NCI-H446 (cell line): ENCODE measurements around the gene SPR.

Source experiments
- DNase-seq, 2 experiments: peaks; one replicate each; lab custom pipeline; 2025; lab: John Stamatoyannopoulos, UW

Gene SPR

GRCh38 chr2:72887032-72887739, at the start of gene SPR:
Gene SPR (plus strand): TSS chr2:72887408. CDS start chr2:72887433, 25 bp downstream.
- DNase-seq = peak; percentile 40 to 67

DNA sequence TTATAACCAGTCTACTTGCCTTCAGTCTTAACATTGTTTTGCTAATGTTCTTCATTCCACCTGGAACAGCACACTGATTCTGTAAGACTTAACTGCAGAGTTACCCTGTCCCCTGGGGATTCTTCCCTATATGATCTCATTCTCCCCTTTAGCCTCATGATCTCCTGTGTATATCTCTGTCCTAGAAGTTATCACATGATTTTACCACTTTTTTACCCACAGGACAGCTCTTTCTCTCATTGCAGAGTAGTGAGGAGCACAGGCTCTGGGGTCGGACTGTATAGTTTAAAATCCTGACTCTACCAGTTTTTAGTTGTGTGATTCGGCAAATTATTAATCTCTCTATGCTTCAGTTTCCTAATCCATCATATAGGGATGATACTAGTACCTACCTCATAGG, 47.1 kb upstream of the SPR start:
- DNase-seq = no peak

DNA sequence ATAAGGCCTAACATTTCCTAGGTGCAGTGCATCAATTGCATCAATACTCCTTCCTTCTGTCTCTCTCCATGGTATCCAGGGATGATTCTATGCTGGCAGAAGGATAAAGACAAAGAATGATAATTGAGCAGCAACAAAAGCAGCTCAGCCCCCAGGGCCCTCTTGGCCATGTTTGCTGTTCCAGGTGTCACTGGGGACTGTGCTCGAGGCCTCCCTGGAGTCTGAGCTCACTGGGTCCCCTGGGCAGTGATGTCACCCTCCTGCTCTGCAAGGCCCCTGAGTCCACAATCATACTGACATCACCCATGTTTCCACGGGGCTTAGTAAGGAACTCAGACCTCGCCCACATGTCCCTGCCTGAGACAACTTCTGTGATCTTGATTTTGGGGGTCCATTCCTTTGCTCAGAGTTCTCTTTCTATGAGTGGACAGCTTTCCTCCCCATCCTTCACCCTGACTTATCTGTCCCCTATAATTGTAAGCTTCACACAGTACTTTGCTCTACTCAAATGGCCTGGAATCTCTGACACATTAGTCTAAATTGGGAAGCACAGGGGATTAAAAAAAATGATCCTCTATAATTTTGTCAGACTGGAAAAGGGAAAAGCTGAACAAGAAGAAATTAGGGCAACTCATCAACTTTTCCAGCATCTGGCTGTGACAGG, 45.6 kb upstream of the SPR start:
- no peak for DNase-seq

GRCh38 chr2:72843301-72843700, 43.9 kb upstream of the SPR start:
- no peak for DNase-seq

GRCh38 chr2:72846171-72847095, 40.8 kb upstream of the SPR start:
- no peak for DNase-seq

DNA sequence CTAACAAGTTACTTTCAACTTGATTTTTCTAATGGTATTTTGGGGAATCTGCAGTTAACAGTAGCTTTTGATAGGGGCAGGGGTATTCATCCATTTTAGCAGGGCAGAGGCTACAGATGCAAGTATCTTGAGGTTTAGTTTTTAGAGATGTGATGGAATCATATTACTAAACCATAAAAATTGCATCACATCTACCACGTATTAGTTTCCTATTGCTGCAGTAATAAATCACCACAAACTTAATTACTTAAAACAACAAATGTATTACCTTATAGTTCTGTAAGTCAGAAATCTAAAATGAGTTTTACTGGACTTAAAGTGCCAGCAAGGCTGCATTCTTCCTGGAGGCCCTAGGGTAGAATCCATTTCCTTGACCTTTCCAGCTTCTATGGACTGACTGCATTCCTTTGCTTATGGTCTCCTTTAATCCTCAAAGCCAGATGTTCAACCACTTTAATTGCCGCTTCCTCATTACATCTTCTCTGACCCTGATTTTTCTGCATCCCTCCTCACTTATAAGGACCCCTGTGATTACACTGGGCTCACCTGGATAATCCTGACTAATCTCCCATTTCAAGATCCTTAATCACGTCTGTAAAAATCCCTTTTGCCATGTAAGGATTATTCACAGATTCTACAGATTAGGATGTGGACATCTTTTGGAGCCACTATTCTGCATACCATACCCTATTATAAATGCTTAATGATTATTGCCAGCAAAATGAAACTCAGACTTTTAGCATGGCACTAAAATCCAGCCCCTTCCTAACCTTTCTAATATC, 39.5 kb upstream of the SPR start:
- no peak for DNase-seq

DNA sequence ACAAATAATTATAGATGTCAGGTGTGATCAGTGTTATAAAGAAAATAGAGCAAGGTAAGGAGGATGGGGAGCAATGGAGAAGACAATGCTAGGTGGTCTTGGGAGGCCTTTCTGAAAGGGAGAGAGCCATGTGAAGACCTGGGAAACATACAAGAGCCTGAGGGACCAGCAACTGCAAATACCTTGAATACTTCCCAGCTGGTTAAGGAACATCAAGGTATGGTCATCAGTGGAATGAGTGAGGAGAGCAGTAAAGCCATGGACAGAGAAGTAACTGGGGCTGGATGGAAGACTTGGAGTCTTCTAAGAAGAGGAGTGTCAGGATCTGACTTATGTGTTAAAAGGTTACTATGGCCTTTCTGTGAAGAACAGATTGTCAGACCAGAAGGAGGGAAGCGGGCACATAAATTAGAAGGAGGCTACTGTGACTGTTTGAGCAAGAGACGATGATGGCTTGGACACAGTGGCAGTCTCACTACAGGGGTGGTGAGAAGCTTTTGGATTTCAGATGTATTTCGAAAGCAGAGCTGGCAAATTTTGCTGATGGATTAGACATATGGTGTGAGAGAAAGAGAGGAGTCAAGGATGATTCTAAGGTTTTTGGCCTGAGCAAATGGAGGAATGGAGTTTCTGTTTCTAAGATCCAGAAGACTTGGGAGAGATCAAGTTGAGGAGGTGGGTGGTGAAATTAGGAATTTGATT, 38.6 kb upstream of the SPR start:
- no peak for DNase-seq

DNA sequence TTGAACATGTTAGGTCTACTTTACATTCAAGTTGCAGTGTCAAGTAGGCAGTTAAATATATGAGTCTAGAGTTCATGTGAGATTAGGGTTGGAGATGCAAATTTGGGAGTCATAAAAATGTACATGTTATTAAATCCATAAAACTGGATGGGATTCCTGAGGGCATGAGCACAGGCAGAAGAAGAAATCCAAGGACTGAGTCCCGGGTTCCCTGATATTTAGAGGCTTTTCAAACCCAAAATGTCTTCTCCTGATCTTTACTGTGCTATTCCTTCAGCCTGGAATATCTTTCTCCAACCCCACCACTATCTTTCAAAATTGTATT, 38.1 kb upstream of the SPR start:
- DNase-seq = no peak

- no peak for DNase-seq
Observed at GRCh38 chr2:72851333-72851732, 35.9 kb upstream of the SPR start.

- peak; percentile 9 to 49 for DNase-seq
Observed at GRCh38 chr2:72859831-72860262, 27.4 kb upstream of the SPR start.

GRCh38 chr2:72862239-72862988, 24.8 kb upstream of the SPR start:
- DNase-seq = peak; percentile 80 to 90

- no peak for DNase-seq
Observed at GRCh38 chr2:72863046-72863445, 24.2 kb upstream of the SPR start.

DNA sequence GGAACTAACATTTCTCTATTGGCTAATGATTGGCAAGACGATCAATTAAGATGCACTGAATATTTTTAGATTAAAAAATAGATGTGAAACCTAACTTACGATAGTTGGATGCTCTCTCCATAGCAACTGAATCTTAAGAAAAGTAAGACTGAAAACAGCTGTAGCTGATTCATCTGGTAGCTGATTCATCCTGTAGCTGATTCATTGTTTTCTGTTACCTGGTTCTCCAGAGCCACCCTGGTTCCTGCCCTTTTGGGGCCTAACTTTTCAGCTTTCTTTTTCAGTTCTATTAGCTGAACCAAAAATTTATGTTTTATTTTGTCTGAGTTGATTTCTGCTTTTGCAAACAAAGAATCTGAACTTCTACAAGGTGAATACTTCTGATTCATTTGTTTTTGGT, 22.7 kb upstream of the SPR start:
- no peak for DNase-seq

- DNase-seq = no peak
Observed at GRCh38 chr2:72871060-72871459, 16.1 kb upstream of the SPR start.

GRCh38 chr2:72871880-72872279, 15.3 kb upstream of the SPR start:
- no peak for DNase-seq

GRCh38 chr2:72883356-72883962, 3.7 kb upstream of the SPR start:
- DNase-seq = no peak

DNA sequence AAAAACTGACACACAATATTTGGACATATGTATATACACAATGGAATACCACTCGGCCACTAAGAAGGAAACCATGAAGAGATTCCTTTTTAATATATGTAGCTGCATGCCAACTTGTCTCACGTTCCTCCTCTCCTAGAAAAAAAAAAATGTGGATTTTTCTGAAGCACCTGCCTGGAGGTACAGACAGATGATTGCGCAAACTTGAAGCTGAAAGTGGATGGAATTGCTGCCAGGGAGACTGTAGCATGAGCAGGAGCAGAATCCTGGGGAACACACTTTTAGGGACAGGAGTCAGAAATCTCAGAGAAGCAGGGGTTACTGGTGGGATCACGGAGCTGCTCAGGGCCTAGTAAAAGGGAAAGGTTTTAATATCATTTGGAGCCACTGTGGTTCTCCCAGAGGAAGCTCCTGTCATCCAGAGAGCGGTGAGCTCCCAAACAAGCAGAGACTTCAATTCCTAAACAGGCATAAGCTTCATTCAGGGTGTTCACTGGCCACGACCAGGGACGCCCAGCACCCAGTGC, 640 bp upstream of the SPR start:
- DNase-seq = no peak

DNA sequence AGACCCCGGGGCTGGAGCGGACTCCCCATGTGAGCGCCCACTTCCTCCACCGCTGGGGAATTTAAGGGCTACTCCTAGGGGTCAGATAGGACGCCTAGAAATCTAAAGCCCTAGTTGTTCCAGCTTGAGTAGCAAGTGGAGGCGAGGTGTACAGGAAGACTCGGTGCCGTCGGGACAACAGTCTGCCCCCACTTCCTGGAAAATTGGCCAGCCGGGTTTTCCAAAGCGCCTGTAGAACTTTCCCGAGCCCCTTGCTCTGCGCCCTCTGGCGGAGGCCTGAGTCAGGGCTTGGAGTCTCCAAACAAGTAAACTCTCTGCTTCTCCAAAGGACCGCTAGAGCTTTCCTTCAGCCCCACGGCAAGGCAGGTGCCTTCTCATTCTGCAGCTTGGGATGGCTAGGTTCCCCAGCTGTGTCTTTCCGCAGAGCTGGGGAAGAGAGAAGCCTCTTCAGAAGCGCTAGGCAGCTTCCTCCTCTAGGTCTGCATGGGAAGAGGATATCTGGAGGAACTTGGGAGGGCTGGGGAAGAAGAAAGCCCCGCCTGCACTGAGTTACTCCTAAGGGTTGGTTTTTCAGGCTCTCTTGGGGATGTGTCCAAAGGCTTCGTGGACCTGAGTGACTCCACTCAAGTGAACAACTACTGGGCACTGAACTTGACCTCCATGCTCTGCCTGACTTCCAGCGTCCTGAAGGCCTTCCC, 681 bp downstream of the SPR start:
- peak; percentile 78 to 91 for DNase-seq
